ENCODE results near the gene CRYZL1. TPM values are rescaled to one million over a fixed set of nuclear protein-coding genes. Genes with fewer than 3 reads are reported as not detected.

CRYZL1 gene
- total RNA-seq, 1 experiment from 2014 or later = 46.6 TPM

DNA sequence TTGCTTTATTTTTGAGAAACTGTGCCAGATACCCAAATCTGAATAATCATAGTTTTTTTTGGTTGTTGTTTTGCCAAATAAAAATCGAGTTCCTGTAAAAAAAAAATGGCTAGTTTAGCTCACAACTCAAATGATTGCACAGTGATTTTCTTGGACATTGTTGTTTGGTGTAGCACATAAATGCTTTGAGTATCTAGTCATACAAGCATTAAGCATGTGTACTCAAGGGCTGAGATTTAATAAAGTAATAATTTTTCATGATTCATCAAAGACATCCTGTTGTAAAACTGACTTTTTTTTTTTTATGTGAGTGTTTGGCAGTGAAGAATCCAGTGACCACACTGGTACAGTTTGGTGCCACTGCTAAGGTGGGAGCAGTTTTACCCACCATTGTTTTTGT lies 19.6 kb upstream of the CRYZL1 start:
- Histone ChIP-seq H3K27ac (ENCODE audit: low read depth, low read length, poor library complexity, severe bottlenecking) (no peak overlapping the region), H3K4me3 (ENCODE audit: low read depth, low read length, poor library complexity, severe bottlenecking) (no peak overlapping the region), H3K27me3 (replicated peaks; ENCODE audit: insufficient read depth, low read depth, low read length, poor library complexity) (no peaks in the 10 kb centered on the region), H3K36me3 (ENCODE audit: insufficient read depth, low read length, poor library complexity, severe bottlenecking) (no peaks in the 10 kb centered on the region), H3K4me1 (ENCODE audit: insufficient read depth, low read length, poor library complexity, severe bottlenecking) (peaks cover 5% of the 10 kb centered on the region), H3K9me3 (ENCODE audit: low read depth, low read length, poor library complexity, severe bottlenecking) (peaks cover 9% of the 10 kb centered on the region)
- CTCF ChIA-PET = no interaction called here
- no peak for DNase-seq (ENCODE audit: low spot score)
- POLR2A ChIA-PET (ENCODE audit: low non-redundant PET) = no interaction called here
- intact Hi-C loops (cut with micrococcal nuclease; ENCODE audit: unreplicated experiment) = no loop called here
- TF ChIP-seq, protein P1, sequence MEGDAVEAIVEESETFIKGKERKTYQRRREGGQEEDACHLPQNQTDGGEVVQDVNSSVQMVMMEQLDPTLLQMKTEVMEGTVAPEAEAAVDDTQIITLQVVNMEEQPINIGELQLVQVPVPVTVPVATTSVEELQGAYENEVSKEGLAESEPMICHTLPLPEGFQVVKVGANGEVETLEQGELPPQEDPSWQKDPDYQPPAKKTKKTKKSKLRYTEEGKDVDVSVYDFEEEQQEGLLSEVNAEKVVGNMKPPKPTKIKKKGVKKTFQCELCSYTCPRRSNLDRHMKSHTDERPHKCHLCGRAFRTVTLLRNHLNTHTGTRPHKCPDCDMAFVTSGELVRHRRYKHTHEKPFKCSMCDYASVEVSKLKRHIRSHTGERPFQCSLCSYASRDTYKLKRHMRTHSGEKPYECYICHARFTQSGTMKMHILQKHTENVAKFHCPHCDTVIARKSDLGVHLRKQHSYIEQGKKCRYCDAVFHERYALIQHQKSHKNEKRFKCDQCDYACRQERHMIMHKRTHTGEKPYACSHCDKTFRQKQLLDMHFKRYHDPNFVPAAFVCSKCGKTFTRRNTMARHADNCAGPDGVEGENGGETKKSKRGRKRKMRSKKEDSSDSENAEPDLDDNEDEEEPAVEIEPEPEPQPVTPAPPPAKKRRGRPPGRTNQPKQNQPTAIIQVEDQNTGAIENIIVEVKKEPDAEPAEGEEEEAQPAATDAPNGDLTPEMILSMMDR (conservative IDR thresholded peaks at IDR 0.05; ENCODE audit: low read depth, low read length) = no peak
- TF ChIP-seq EZH2 (IDR thresholded peaks at IDR 0.05; ENCODE audit: borderline replicate concordance, low read depth, low read length, poor library complexity, severe bottlenecking) = no peak
- BruUV-seq (replicated peaks) = no TSS peak

DNA sequence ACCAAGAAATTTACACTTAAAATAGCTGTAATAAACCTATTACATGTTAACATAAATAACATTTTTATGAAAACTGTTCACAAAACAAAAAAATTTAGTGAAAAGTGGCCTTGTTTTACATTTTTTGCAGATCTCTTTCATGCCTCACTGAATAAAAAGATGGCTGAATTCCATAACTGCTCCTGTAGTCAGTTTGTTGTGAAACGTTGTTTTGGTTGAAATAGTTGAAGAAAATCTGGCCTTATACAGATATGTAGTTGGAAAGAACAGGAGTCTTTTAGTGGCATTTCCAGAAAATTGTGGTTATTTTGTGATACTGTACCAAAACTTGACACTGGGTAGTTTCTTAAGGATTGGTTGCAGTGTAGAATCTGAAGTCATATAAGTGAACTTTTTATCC lies 18.9 kb upstream of the CRYZL1 start:
- no peak for DNase-seq (ENCODE audit: low spot score)
- ChIA-PET CTCF (no interaction called here), POLR2A (ENCODE audit: low non-redundant PET) (no interaction called here)
- BruUV-seq (replicated peaks) = no TSS peak
- no peak overlapping the region for H3K27ac ChIP-seq (ENCODE audit: low read depth, low read length, poor library complexity, severe bottlenecking)
- no peak overlapping the region for H3K4me3 ChIP-seq (ENCODE audit: low read depth, low read length, poor library complexity, severe bottlenecking)
- TF ChIP-seq, protein P1 (conservative IDR thresholded peaks at IDR 0.05; ENCODE audit: low read depth, low read length) = no peak
- peaks cover 7% of the 10 kb centered on the region for H3K4me1 ChIP-seq (ENCODE audit: insufficient read depth, low read length, poor library complexity, severe bottlenecking)
- intact Hi-C loops (cut with micrococcal nuclease; ENCODE audit: unreplicated experiment) = no loop called here
- H3K9me3 ChIP-seq (ENCODE audit: low read depth, low read length, poor library complexity, severe bottlenecking) = peaks cover 9% of the 10 kb centered on the region
- H3K36me3 ChIP-seq (ENCODE audit: insufficient read depth, low read length, poor library complexity, severe bottlenecking) = no peaks in the 10 kb centered on the region
- no peaks in the 10 kb centered on the region for H3K27me3 ChIP-seq (replicated peaks; ENCODE audit: insufficient read depth, low read depth, low read length, poor library complexity)

DNA sequence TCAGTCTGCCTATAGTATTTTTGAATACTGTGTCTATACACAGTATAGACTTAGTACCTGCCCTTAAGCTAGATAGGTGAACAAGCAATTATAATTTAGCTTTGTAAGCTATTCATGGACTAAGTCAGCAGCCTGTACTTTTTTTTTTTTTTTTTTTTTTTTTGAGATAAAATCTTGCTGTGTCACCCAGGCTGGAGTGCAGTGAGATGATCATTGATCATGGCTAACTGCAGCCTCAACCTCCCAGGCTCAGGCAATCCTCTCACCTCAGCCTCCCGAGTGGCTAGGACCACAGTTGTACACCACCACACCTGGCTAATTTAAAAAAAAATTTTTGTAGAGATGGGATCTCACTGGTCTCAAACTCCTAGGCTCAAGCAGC lies 18.0 kb upstream of the CRYZL1 start:
- ChIA-PET CTCF (no interaction called here), POLR2A (ENCODE audit: low non-redundant PET) (no interaction called here)
- DNase-seq (ENCODE audit: low spot score) = no peak
- intact Hi-C loops (cut with micrococcal nuclease; ENCODE audit: unreplicated experiment) = no loop called here
- H3K9me3 ChIP-seq (ENCODE audit: low read depth, low read length, poor library complexity, severe bottlenecking) = peaks cover 9% of the 10 kb centered on the region
- no peaks in the 10 kb centered on the region for H3K36me3 ChIP-seq (ENCODE audit: insufficient read depth, low read length, poor library complexity, severe bottlenecking)
- TF ChIP-seq, protein P1 (conservative IDR thresholded peaks at IDR 0.05; ENCODE audit: low read depth, low read length) = no peak
- TF ChIP-seq EZH2 (IDR thresholded peaks at IDR 0.05; ENCODE audit: borderline replicate concordance, low read depth, low read length, poor library complexity, severe bottlenecking) = no peak
- H3K27ac ChIP-seq (ENCODE audit: low read depth, low read length, poor library complexity, severe bottlenecking) = no peak overlapping the region
- H3K4me1 ChIP-seq (ENCODE audit: insufficient read depth, low read length, poor library complexity, severe bottlenecking) = peaks cover 13% of the 10 kb centered on the region
- no peaks in the 10 kb centered on the region for H3K27me3 ChIP-seq (replicated peaks; ENCODE audit: insufficient read depth, low read depth, low read length, poor library complexity)
- BruUV-seq (replicated peaks) = no TSS peak
- H3K4me3 ChIP-seq (ENCODE audit: low read depth, low read length, poor library complexity, severe bottlenecking) = no peak overlapping the region
